Measurements from ENCODE around the gene ELANE. TPM values are rescaled to one million over a fixed set of nuclear protein-coding genes. Genes with fewer than 3 reads are reported as not detected.

The ELANE gene
- total and polyA plus RNA-seq, 9 of the 15 experiments (the other 6 are each of a cell fraction or from before 2014, with no cell fraction given) = not detected

DNA sequence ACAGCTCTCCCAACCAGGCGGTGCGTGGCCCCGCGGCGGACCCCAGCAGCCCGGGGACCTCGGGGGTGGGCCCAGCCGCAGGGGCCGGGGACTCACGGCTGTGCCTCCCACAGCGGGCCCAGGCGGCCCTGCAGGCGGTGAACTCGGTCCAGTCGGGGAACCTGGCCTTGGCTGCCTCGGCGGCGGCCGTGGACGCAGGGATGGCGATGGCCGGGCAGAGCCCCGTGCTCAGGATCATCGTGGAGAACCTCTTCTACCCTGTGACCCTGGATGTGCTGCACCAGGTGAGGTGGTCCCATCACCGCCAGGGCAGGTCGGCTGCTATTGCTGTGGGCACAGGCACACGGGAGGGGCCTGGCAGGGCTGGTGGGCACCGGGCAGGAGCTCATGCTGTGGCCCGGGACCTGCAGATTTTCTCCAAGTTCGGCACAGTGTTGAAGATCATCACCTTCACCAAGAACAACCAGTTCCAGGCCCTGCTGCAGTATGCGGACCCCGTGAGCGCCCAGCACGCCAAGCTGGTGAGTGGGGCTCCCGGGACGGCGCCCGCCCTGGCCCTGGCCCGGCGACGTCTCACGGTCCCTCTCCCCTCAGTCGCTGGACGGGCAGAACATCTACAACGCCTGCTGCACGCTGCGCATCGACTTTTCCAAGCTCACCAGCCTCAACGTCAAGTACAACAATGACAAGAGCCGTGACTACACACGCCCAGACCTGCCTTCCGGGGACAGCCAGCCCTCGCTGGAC lies 47.5 kb upstream of the ELANE start (continued):
- TF ChIP-seq EP300 (IDR thresholded peaks at IDR 0.05; ENCODE audit: low read length) = no peak
- no peak for TF ChIP-seq PML (IDR thresholded peaks at IDR 0.05; ENCODE audit: low read length)
- no peak for TF ChIP-seq IRF2 (CRISPR knock-in tag; IDR thresholded peaks at IDR 0.05)
- TF ChIP-seq PHF21A (IDR thresholded peaks at IDR 0.05; ENCODE audit: borderline replicate concordance, low read depth) = no peak
- TF ChIP-seq GTF2E2 (tag; IDR thresholded peaks at IDR 0.05) = no peak
- TF ChIP-seq ZNF589 (CRISPR knock-in tag; IDR thresholded peaks at IDR 0.05; ENCODE audit: low read depth) = no peak
- no peak for TF ChIP-seq XRCC5 (IDR thresholded peaks at IDR 0.05; ENCODE audit: low read depth, low read length)
- TF ChIP-seq ESRRA (IDR thresholded peaks at IDR 0.05; ENCODE audit: borderline replicate concordance, low read depth) = no peak
- no peak for TF ChIP-seq NFATC3 (IDR thresholded peaks at IDR 0.05)
- TF ChIP-seq ZNF695 (CRISPR knock-in tag; IDR thresholded peaks at IDR 0.05) = no peak
- 0 out of 2 replicates have a peak, but pooled peaks have one; percentile 13 for TF ChIP-seq SAFB (IDR thresholded peaks at IDR 0.05; ENCODE audit: borderline replicate concordance, low read depth, low read length)
- no peak for TF ChIP-seq PHF8 (IDR thresholded peaks at IDR 0.05; ENCODE audit: borderline replicate concordance, low read length)
- no peak for TF ChIP-seq ZNF431 (CRISPR knock-in tag; IDR thresholded peaks at IDR 0.05)
- TF ChIP-seq ATF7 (IDR thresholded peaks at IDR 0.05) = no peak
- TF ChIP-seq GTF2B (IDR thresholded peaks at IDR 0.05; ENCODE audit: extremely low read depth, insufficient read length) = no peak
- TF ChIP-seq CHD1 (IDR thresholded peaks at IDR 0.05; ENCODE audit: low read length) = no peak
- TF ChIP-seq, protein P1, sequence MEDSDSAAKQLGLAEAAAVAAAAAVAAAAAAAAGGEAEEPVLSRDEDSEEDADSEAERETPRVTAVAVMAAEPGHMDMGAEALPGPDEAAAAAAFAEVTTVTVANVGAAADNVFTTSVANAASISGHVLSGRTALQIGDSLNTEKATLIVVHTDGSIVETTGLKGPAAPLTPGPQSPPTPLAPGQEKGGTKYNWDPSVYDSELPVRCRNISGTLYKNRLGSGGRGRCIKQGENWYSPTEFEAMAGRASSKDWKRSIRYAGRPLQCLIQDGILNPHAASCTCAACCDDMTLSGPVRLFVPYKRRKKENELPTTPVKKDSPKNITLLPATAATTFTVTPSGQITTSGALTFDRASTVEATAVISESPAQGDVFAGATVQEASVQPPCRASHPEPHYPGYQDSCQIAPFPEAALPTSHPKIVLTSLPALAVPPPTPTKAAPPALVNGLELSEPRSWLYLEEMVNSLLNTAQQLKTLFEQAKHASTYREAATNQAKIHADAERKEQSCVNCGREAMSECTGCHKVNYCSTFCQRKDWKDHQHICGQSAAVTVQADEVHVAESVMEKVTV (CRISPR knock-in tag; IDR thresholded peaks at IDR 0.05) = no peak
- no peak for TF ChIP-seq SRSF1 (IDR thresholded peaks at IDR 0.05; ENCODE audit: low read depth, low read length)
- no peak for TF ChIP-seq DDX20 (tag; IDR thresholded peaks at IDR 0.05; ENCODE audit: low read depth)
- no peak for TF ChIP-seq HMG20B (CRISPR knock-in tag; IDR thresholded peaks at IDR 0.05)
- TF ChIP-seq PCBP1 (IDR thresholded peaks at IDR 0.05; ENCODE audit: low read depth, low read length, poor library complexity, severe bottlenecking) = no peak
- no peak for TF ChIP-seq EP400 (IDR thresholded peaks at IDR 0.05)
- no peak for TF ChIP-seq ZKSCAN1 (IDR thresholded peaks at IDR 0.05; ENCODE audit: low read depth, low read length)
- TF ChIP-seq ELF4 (CRISPR knock-in tag; IDR thresholded peaks at IDR 0.05) = no peak
- no peak for TF ChIP-seq NFRKB (IDR thresholded peaks at IDR 0.05; ENCODE audit: low read depth)
- TF ChIP-seq BACH1 (tag; IDR thresholded peaks at IDR 0.05) = no peak
- TF ChIP-seq SNRNP70 (optimal IDR thresholded peaks at IDR 0.05; ENCODE audit: low read depth, low read length) = no peak
- TF ChIP-seq SUPT5H (IDR thresholded peaks at IDR 0.05) = peak; percentile 27; the same call in 1 of the 2 replicates
- no peak for TF ChIP-seq SMARCA4 (IDR thresholded peaks at IDR 0.05)
- TF ChIP-seq SETDB1 (IDR thresholded peaks at IDR 0.05; ENCODE audit: low read length) = no peak
- no peak for TF ChIP-seq FOS (IDR thresholded peaks at IDR 0.05; ENCODE audit: extremely low read depth, insufficient read length)
- TF ChIP-seq FIP1L1 (IDR thresholded peaks at IDR 0.05; ENCODE audit: low read depth, low read length, poor library complexity, severe bottlenecking) = peak; percentile 62
